ENCODE results near the gene SLC36A4. TPM values are rescaled to one million over a fixed set of nuclear protein-coding genes. Genes with fewer than 3 reads are reported as not detected.

The SLC36A4 gene
- polyA plus RNA-seq, 1 donor (not counting 4 experiments of a cell fraction or from before 2014, with no cell fraction given): 8.1 TPM

DNA sequence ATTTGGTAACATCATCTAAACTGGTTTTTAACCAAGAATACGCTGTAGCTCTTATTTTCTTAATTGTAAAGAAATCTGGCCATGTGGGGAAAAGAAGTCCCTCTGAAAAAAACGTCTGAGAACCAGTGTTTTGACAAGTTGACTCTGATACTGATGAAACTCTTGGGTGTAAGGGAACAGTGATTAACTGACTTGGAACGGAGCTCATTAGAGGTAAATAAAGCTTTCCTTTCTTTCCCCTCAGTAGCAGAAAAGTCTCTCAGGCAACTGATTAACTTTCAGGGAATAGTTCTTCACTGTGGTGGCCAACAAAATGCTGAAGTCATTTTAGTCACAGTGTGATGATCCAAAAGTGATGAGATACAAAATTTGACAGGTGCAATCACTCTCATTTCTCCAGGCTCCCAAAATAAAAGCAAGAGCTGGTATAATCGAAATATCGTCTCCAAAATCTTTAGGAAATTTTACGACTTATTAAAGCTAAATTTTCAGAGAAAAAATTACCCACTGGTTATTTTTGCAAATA is 52.3 kb downstream of the SLC36A4 start:
- Histone ChIP-seq H3K9me3 (ENCODE audit: control insufficient read depth, low read depth, low read length) (no peaks in the 10 kb centered on the region), H2AFZ (ENCODE audit: control insufficient read depth, low read length) (no peak overlapping the region), H3K79me2 (ENCODE audit: control insufficient read depth, insufficient read depth, low read length) (no peaks in the 10 kb centered on the region), H3K4me1 (ENCODE audit: control insufficient read depth, extremely low read depth, insufficient read depth, low read length) (no peaks in the 10 kb centered on the region), H3K4me2 (ENCODE audit: control insufficient read depth, extremely low read depth, insufficient read depth, low read depth, low read length) (no peak overlapping the region), H3K27me3 (ENCODE audit: control insufficient read depth, extremely low read depth, insufficient read depth, low read length) (no peaks in the 10 kb centered on the region), H3K9ac (ENCODE audit: control insufficient read depth, extremely low read depth, insufficient read depth, low read length) (no peak overlapping the region), H3K4me3 (ENCODE audit: control insufficient read depth in 2 of 3, extremely low read depth in 1 of 3, insufficient read depth in 2 of 3, low read depth in 1 of 3, low read length in 3 of 3) (no peak overlapping the region), H4K20me1 (ENCODE audit: control insufficient read depth, extremely low read depth, insufficient read depth, low read length) (no peaks in the 10 kb centered on the region), H3K27ac (ENCODE audit: control insufficient read depth, insufficient read depth, low read length) (no peak overlapping the region), H3K9me1 (ENCODE audit: control insufficient read depth, extremely low read depth, insufficient read depth, low read length) (no peaks in the 10 kb centered on the region), H3K36me3 (ENCODE audit: control insufficient read depth in 2 of 2, extremely low read depth in 1 of 2, insufficient read depth in 2 of 2, low read length in 2 of 2) (no peaks in the 10 kb centered on the region)
- TF ChIP-seq, protein P1, sequence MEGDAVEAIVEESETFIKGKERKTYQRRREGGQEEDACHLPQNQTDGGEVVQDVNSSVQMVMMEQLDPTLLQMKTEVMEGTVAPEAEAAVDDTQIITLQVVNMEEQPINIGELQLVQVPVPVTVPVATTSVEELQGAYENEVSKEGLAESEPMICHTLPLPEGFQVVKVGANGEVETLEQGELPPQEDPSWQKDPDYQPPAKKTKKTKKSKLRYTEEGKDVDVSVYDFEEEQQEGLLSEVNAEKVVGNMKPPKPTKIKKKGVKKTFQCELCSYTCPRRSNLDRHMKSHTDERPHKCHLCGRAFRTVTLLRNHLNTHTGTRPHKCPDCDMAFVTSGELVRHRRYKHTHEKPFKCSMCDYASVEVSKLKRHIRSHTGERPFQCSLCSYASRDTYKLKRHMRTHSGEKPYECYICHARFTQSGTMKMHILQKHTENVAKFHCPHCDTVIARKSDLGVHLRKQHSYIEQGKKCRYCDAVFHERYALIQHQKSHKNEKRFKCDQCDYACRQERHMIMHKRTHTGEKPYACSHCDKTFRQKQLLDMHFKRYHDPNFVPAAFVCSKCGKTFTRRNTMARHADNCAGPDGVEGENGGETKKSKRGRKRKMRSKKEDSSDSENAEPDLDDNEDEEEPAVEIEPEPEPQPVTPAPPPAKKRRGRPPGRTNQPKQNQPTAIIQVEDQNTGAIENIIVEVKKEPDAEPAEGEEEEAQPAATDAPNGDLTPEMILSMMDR (optimal IDR thresholded peaks at IDR 0.05 in 1 of 3, IDR thresholded peaks at IDR 0.05 in 1 of 3, conservative IDR thresholded peaks at IDR 0.05 in 1 of 3; ENCODE audit: extremely low read depth in 1 of 3, insufficient read depth in 2 of 3, low read length in 3 of 3): no peak
- TF ChIP-seq EZH2 (IDR thresholded peaks at IDR 0.05; ENCODE audit: low read length): no peak
- dilution Hi-C loops (cut with MboI; ENCODE audit: extremely low pct_ligation_motif_present, low sequenced_read_pairs): no loop called here
- no peak for FAIRE-seq
- DNase-seq (ENCODE audit: low read depth, low spot score): no peak

GRCh38 chr11:93143800-93144199 is 54.0 kb downstream of the SLC36A4 start:
- dilution Hi-C loops (cut with MboI; ENCODE audit: extremely low pct_ligation_motif_present, low sequenced_read_pairs): no loop called here

More at GRCh38 chr11:93143800-93144199, 54.0 kb downstream of the SLC36A4 start:
- FAIRE-seq (no peak), DNase-seq (ENCODE audit: low read depth, low spot score) (no peak)
- no peak overlapping the region for H3K27ac ChIP-seq (ENCODE audit: control insufficient read depth, insufficient read depth, low read length)
- no peaks in the 10 kb centered on the region for H4K20me1 ChIP-seq (ENCODE audit: control insufficient read depth, extremely low read depth, insufficient read depth, low read length)
- no peak overlapping the region for H3K4me2 ChIP-seq (ENCODE audit: control insufficient read depth, extremely low read depth, insufficient read depth, low read depth, low read length)
- H3K9me1 ChIP-seq (ENCODE audit: control insufficient read depth, extremely low read depth, insufficient read depth, low read length): no peaks in the 10 kb centered on the region
- H3K79me2 ChIP-seq (ENCODE audit: control insufficient read depth, insufficient read depth, low read length): no peaks in the 10 kb centered on the region
- no peaks in the 10 kb centered on the region for H3K36me3 ChIP-seq (ENCODE audit: control insufficient read depth in 2 of 2, extremely low read depth in 1 of 2, insufficient read depth in 2 of 2, low read length in 2 of 2)
- H2AFZ ChIP-seq (ENCODE audit: control insufficient read depth, low read length): no peak overlapping the region
- TF ChIP-seq, protein P1 (optimal IDR thresholded peaks at IDR 0.05 in 1 of 3, IDR thresholded peaks at IDR 0.05 in 1 of 3, conservative IDR thresholded peaks at IDR 0.05 in 1 of 3; ENCODE audit: extremely low read depth in 1 of 3, insufficient read depth in 2 of 3, low read length in 3 of 3): no peak
- no peak for TF ChIP-seq EZH2 (IDR thresholded peaks at IDR 0.05; ENCODE audit: low read length)
- no peaks in the 10 kb centered on the region for H3K27me3 ChIP-seq (ENCODE audit: control insufficient read depth, extremely low read depth, insufficient read depth, low read length)
- H3K9me3 ChIP-seq (ENCODE audit: control insufficient read depth, low read depth, low read length): no peaks in the 10 kb centered on the region
- no peak overlapping the region for H3K4me3 ChIP-seq (ENCODE audit: control insufficient read depth in 2 of 3, extremely low read depth in 1 of 3, insufficient read depth in 2 of 3, low read depth in 1 of 3, low read length in 3 of 3)
- H3K4me1 ChIP-seq (ENCODE audit: control insufficient read depth, extremely low read depth, insufficient read depth, low read length): no peaks in the 10 kb centered on the region
- H3K9ac ChIP-seq (ENCODE audit: control insufficient read depth, extremely low read depth, insufficient read depth, low read length): no peak overlapping the region

Data from keratinocyte (primary cell).